NT2/D1 (cell line): ENCODE data around the gene ALOXE3.

Source experiments
- DNase-seq: peaks from one replicate; pipeline ENCODE4 v3.0.0-alpha.2; 2011; ENCODE audit warnings: low read depth, low spot score
- H3K27me3 ChIP-seq: 2 replicates; pipeline ENCODE4 v1.6.0; 2011; ENCODE audit warnings: mild to moderate bottlenecking; ENCODE audit not compliant: insufficient read length, insufficient read depth
- H3K36me3 ChIP-seq: 2 replicates; pipeline ENCODE4 v1.6.1; 2011; ENCODE audit warnings: mild to moderate bottlenecking, low read length, mixed read lengths; ENCODE audit not compliant: insufficient read depth, insufficient read length
- H3K4me1 ChIP-seq: 2 replicates; pipeline ENCODE4 v1.5.1; 2011; ENCODE audit not compliant: insufficient read depth, insufficient read length
- H3K4me3 ChIP-seq: 2 replicates; pipeline ENCODE4 v1.5.1; 2011; ENCODE audit warnings: low read depth; ENCODE audit not compliant: insufficient read length
- H3K9ac ChIP-seq: 2 replicates; pipeline ENCODE4 v1.6.0; 2011; ENCODE audit warnings: low read depth; ENCODE audit not compliant: insufficient read length
- H3K9me3 ChIP-seq: 2 replicates; pipeline ENCODE4 v1.5.1; 2011; ENCODE audit warnings: mild to moderate bottlenecking, low read length; ENCODE audit not compliant: insufficient read depth
- SUZ12 ChIP-seq: IDR thresholded peaks from 2 replicates; pipeline ENCODE4 v1.6.1; 2011; ENCODE audit not compliant: insufficient read length, insufficient read depth; ENCODE audit errors: extremely low read depth
- YY1 ChIP-seq: IDR thresholded peaks from 2 replicates; pipeline ENCODE4 v1.6.1; 2011; ENCODE audit not compliant: insufficient read length, insufficient read depth
- ZNF274 ChIP-seq: IDR thresholded peaks from 2 replicates; pipeline ENCODE4 v1.6.1; 2011; ENCODE audit warnings: mild to moderate bottlenecking, low read depth, low read length

ALOXE3 gene

GRCh38 chr17:8105957-8106398 lies 12.3 kb downstream of the ALOXE3 start:
- TF ChIP-seq ZNF274 (no peak), SUZ12 (no peak), YY1 (no peak)
- Histone ChIP-seq H3K9ac (no peak overlapping the region), H3K27me3 (peaks cover 11% of the 10 kb centered on the region), H3K4me1 (no peaks in the 10 kb centered on the region), H3K36me3 (no peaks in the 10 kb centered on the region), H3K9me3 (no peaks in the 10 kb centered on the region), H3K4me3 (no peak overlapping the region)
- DNase-seq = no peak

DNA sequence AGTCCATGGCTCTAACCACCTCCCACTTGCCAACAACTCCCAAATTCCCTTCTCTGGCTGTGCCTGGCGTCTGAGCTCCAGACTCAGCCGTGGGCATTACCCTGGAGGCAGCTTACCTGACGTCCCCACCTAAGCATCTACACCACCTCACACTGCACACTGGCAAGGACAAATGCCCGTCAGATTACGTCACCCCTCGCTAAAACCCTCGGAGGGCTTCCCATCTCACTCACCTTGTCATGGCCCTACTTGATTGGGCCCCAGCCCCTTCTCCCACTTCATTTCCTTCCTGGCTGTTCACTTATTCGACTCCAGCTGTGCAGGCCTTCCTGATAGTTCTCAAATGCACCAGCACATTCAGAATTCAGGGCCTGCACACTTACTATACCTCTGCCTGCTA lies 13.4 kb downstream of the ALOXE3 start:
- H3K9ac ChIP-seq = no peak overlapping the region
- H3K4me3 ChIP-seq = no peak overlapping the region
- TF ChIP-seq SUZ12 = no peak
- no peaks in the 10 kb centered on the region for H3K36me3 ChIP-seq
- no peak for DNase-seq
- peaks cover 4% of the 10 kb centered on the region for H3K27me3 ChIP-seq
- no peaks in the 10 kb centered on the region for H3K9me3 ChIP-seq
- H3K4me1 ChIP-seq = no peaks in the 10 kb centered on the region

DNA sequence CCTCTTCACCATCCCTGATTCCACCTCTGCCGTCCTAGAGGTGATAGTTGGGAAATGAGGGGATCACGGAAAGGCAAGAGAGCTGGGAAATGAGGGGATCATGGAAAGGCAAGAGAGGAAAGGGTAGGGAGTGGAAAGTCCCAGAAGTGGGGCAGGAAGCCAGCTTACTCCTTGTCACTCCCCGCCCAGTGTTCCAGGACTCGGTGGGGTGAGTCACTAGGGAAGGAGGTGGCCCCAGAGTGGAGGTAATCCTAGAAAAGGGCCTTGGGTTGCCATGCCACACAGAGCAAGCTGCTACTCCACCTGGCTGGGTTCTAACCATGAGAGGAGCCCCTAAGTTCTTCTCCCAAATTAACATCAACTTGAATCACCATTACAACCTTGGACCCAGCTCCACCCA lies 14.8 kb downstream of the ALOXE3 start:
- no peak for TF ChIP-seq ZNF274
- no peak for TF ChIP-seq SUZ12
- no peak for TF ChIP-seq YY1
- DNase-seq = no peak
- Histone ChIP-seq H3K9me3 (no peaks in the 10 kb centered on the region), H3K4me3 (no peak overlapping the region), H3K27me3 (peaks cover 4% of the 10 kb centered on the region), H3K4me1 (no peaks in the 10 kb centered on the region), H3K36me3 (no peaks in the 10 kb centered on the region), H3K9ac (no peak overlapping the region)

DNA sequence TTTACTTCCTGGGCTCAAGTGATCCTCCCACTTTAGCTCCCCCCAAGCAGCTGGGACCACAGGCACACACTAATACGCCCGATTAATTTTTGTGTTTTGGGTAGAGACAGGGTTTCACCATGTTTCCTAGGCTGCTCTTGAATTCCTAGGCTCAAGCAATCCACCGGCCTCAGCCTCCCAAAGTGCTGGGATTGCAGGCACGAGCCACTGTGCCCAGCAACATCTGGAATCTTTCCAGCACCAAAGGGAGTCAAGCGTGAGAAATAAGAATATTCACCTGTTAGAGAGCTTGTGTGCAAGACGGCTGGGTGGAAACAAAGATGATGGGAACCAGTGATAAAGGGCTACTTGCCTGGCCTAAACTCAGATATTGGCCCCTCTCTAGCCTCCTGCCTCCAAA lies 16.6 kb downstream of the ALOXE3 start:
- Histone ChIP-seq H3K27me3 (no peaks in the 10 kb centered on the region), H3K36me3 (no peaks in the 10 kb centered on the region), H3K4me1 (no peaks in the 10 kb centered on the region), H3K4me3 (no peak overlapping the region), H3K9me3 (no peaks in the 10 kb centered on the region), H3K9ac (no peak overlapping the region)
- no peak for TF ChIP-seq ZNF274
- no peak for TF ChIP-seq YY1
- TF ChIP-seq SUZ12 = no peak
- DNase-seq = no peak

GRCh38 chr17:8100763-8101162 lies 17.6 kb downstream of the ALOXE3 start:
- H3K27me3 ChIP-seq = no peaks in the 10 kb centered on the region
- DNase-seq = no peak
- H3K36me3 ChIP-seq = no peaks in the 10 kb centered on the region
- no peak overlapping the region for H3K4me3 ChIP-seq
- TF ChIP-seq YY1 (no peak), ZNF274 (no peak), SUZ12 (no peak)
- no peaks in the 10 kb centered on the region for H3K9me3 ChIP-seq
- no peak overlapping the region for H3K9ac ChIP-seq
- H3K4me1 ChIP-seq = no peaks in the 10 kb centered on the region

DNA sequence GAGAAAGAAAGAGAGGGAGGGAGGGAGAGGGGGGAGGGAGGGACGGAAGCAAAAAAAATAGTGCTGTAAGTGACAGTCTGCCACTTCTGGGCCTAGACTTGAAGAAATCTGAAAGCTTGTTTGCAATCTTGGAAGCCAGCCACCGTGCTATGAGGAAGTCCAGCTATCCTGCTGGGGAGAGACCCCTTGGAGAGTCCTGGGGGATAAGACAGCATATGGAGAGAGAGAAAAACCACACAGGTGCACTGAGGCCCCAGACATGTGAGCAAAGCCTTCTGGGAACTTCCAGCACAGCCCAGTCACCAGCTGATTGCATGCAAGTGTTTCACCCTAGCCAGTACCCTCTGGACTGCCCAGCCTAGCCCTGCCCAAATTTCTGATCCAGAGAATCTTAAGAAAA lies 18.2 kb downstream of the ALOXE3 start:
- H3K9me3 ChIP-seq = no peaks in the 10 kb centered on the region
- no peak overlapping the region for H3K9ac ChIP-seq
- H3K4me3 ChIP-seq = no peak overlapping the region
- H3K36me3 ChIP-seq = no peaks in the 10 kb centered on the region
- TF ChIP-seq SUZ12 = no peak
- TF ChIP-seq ZNF274 = no peak
- TF ChIP-seq YY1 = no peak
- no peak for DNase-seq
- H3K27me3 ChIP-seq = no peaks in the 10 kb centered on the region
- H3K4me1 ChIP-seq = no peaks in the 10 kb centered on the region

- Histone ChIP-seq H3K9ac (no peak overlapping the region), H3K9me3 (no peaks in the 10 kb centered on the region), H3K36me3 (no peaks in the 10 kb centered on the region), H3K4me3 (no peak overlapping the region), H3K27me3 (no peaks in the 10 kb centered on the region), H3K4me1 (peaks cover 2% of the 10 kb centered on the region)
- TF ChIP-seq SUZ12 (no peak), YY1 (no peak), ZNF274 (no peak)
- no peak for DNase-seq
Measured at GRCh38 chr17:8096541-8096940, 21.8 kb downstream of the ALOXE3 start.

- no peak overlapping the region for H3K9ac ChIP-seq
- TF ChIP-seq SUZ12 (no peak), YY1 (no peak), ZNF274 (no peak)
- H3K9me3 ChIP-seq = no peaks in the 10 kb centered on the region
- no peak overlapping the region for H3K4me3 ChIP-seq
- peaks cover 2% of the 10 kb centered on the region for H3K4me1 ChIP-seq
- H3K36me3 ChIP-seq = no peaks in the 10 kb centered on the region
- no peaks in the 10 kb centered on the region for H3K27me3 ChIP-seq
- no peak for DNase-seq
Measured at GRCh38 chr17:8095361-8095760, 23.0 kb downstream of the ALOXE3 start.
